IPS-18a (cell line): Measurements from ENCODE around the gene HIVEP2.

Experiments
- H3K27ac ChIP-seq: one replicate; pipeline ENCODE4 v1.5.1; 2013; ENCODE audit warnings: low read length
- H3K27me3 ChIP-seq: one replicate; pipeline ENCODE4 v1.6.1; 2013; ENCODE audit warnings: mild to moderate bottlenecking, low read length; ENCODE audit not compliant: control insufficient read depth, insufficient read depth
- H3K36me3 ChIP-seq: one replicate; pipeline ENCODE4 v1.6.1; 2013; ENCODE audit warnings: low read depth, low read length; ENCODE audit not compliant: control insufficient read depth
- H3K4me1 ChIP-seq: one replicate; pipeline ENCODE4 v1.6.1; 2013; ENCODE audit warnings: low read depth, low read length; ENCODE audit not compliant: control insufficient read depth
- H3K4me3 ChIP-seq: one replicate; pipeline ENCODE4 v1.5.1; 2013; ENCODE audit warnings: low read length
- H3K9ac ChIP-seq: one replicate; pipeline ENCODE4 v1.6.1; 2013; ENCODE audit warnings: mild to moderate bottlenecking, low read length, moderate library complexity
- H3K9me3 ChIP-seq: one replicate; pipeline ENCODE4 v1.6.1; 2013; ENCODE audit warnings: low read depth, low read length; ENCODE audit not compliant: control insufficient read depth

HIVEP2 gene

DNA sequence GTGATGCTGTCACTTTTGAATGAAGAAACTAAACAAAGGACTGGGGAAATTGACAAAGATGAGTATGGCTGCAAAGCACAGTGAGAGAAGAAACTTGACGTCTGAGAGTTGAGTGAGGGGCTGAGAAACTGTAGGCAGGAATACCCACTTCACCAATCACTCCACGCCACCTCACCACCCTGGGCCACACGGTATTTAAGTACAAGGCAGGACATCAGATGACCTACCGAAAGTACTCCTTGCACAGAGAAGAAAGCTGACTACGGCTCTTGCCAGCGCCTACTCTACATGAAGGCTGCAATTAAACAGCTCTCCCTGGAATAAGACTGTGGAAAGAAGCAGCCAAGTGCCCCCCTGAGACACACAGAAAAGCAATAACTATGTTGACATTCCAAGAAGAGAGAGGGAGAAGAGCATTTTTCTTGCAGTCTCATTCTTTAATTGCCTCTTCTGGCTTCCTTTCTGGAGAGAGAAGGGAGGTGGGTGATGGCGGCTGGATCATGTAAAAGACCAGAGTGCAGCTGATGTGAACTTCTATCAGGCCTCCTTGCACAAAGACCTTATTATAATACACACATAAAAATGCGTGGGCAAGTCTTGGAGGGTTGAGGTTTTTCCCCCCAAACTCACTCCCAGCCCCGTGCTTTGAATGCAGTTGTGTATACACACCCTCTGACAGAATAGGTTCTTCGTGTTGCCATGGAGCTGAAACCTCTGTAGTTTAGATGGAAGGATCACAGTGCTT lies 44.6 kb downstream of the HIVEP2 start:
- H3K4me3 ChIP-seq: no peak overlapping the region
- H3K36me3 ChIP-seq: no peaks in the 10 kb centered on the region
- no peak overlapping the region for H3K9ac ChIP-seq
- H3K9me3 ChIP-seq: no peaks in the 10 kb centered on the region
- H3K27me3 ChIP-seq: no peaks in the 10 kb centered on the region
- H3K4me1 ChIP-seq: no peaks in the 10 kb centered on the region
- no peak overlapping the region for H3K27ac ChIP-seq

DNA sequence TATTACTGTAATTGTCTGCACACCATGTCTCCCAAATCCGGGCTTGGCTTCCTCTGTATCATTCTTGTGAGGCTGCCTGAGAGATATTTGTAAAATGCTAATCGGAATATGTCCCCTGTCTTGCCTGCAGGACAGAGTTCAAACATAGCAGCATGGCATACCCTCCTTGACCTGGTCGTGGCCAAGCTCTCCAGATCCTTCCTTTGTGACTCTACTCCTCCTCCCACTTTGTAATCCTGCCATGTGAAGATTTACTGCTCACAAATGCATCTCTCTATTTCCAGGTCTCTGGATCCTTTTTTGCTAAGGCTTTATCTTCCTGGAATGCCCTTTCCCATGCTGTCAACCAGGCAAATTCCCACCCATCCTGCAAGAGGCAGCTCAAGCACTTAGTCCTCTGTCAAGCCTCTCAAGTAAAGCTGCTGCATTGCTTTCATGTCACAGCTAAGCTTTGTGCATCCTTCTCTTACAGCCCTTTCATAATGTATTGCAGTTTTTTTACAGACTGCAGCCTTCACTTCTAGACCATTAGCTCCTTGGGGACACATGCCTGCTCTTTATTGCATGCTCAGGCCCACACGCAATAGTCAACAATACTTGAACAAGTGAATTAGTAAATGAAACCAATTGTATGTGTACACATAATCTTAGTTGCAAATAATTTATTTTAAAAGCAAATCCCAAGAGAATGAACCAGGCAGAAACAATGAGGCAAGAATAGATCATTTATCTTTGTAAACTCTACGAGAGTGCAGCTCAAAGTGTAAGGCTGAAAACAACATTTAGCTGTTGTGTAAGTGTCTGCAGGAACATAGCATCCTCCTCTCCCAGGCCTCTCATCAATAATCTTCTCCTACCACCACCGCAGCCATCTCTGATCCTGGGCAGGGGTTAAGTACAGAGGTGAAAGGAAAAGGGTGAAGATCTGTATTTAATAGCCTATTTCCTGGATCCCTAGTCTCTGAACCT lies 45.8 kb downstream of the HIVEP2 start:
- Histone ChIP-seq H3K4me3 (no peak overlapping the region), H3K9me3 (no peaks in the 10 kb centered on the region)

DNA sequence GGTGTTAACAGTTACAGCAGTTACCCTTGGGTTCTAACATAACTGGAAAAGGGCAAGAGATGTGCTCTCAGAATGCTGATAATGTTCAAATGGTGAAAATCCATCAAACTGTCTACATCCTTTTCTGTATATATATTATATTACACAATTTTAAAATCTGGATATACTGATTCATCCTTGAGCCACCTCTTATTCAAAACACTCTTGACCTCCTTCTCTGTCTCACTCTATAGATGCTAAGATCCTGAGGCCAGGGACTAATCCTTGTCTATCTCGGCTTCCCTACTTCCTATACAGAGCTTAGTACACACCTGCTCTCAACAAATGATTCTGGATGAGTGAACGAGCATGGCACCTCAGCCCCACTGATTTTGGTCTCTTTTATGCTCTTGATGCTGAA lies 47.3 kb downstream of the HIVEP2 start:
- Histone ChIP-seq H3K27ac (no peak overlapping the region), H3K36me3 (no peaks in the 10 kb centered on the region), H3K4me3 (no peak overlapping the region), H3K9me3 (no peaks in the 10 kb centered on the region), H3K9ac (no peak overlapping the region), H3K4me1 (no peaks in the 10 kb centered on the region), H3K27me3 (no peaks in the 10 kb centered on the region)

More for the DNA sequence above, 45.8 kb downstream of the HIVEP2 start:
- no peak overlapping the region for H3K9ac ChIP-seq
- no peaks in the 10 kb centered on the region for H3K36me3 ChIP-seq
- H3K27me3 ChIP-seq: no peaks in the 10 kb centered on the region
- no peak overlapping the region for H3K27ac ChIP-seq
- H3K4me1 ChIP-seq: no peaks in the 10 kb centered on the region

DNA sequence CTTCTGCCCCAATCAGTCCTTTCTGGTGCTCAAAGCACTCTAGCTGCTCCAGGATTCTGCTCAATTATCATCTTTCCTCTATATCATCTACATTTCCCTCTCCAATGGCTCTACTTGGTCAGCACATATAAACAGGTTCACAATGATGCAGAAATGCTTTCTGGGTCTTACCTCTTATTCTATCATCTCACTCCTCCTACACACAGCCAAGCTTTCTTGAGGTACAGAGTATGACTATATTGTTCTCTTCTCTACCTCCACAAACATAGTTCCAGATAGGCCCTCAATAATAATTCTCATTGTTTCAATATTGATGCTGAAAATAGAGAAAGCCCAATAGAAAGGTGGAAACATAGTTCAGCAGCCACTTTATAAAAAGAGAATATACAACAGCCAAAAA lies 48.2 kb downstream of the HIVEP2 start:
- Histone ChIP-seq H3K27me3 (no peaks in the 10 kb centered on the region), H3K9me3 (no peaks in the 10 kb centered on the region), H3K36me3 (no peaks in the 10 kb centered on the region), H3K27ac (no peak overlapping the region), H3K4me1 (no peaks in the 10 kb centered on the region), H3K9ac (no peak overlapping the region), H3K4me3 (no peak overlapping the region)

DNA sequence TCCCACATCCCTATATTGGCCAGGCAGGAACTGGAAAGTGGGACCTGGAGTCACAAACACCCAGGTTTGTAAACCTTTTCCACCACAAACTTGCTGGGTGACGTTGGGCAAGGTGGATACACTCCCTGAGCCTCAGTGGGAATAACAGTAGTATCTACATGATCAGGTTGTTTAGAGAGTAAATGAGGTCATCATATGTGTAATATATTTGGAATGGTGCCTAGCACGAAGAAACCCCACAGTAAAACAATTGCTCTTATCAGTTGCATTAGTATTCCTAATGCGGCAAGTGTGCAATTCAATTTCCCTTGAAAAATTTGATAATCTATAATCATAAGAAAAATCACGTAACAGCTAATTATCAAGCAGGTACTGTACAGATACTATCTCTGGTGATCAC lies 51.9 kb downstream of the HIVEP2 start:
- H3K9ac ChIP-seq: no peak overlapping the region
- H3K4me3 ChIP-seq: no peak overlapping the region
- no peaks in the 10 kb centered on the region for H3K36me3 ChIP-seq
- H3K27ac ChIP-seq: no peak overlapping the region
- no peaks in the 10 kb centered on the region for H3K27me3 ChIP-seq
- H3K9me3 ChIP-seq: no peaks in the 10 kb centered on the region
- no peaks in the 10 kb centered on the region for H3K4me1 ChIP-seq

DNA sequence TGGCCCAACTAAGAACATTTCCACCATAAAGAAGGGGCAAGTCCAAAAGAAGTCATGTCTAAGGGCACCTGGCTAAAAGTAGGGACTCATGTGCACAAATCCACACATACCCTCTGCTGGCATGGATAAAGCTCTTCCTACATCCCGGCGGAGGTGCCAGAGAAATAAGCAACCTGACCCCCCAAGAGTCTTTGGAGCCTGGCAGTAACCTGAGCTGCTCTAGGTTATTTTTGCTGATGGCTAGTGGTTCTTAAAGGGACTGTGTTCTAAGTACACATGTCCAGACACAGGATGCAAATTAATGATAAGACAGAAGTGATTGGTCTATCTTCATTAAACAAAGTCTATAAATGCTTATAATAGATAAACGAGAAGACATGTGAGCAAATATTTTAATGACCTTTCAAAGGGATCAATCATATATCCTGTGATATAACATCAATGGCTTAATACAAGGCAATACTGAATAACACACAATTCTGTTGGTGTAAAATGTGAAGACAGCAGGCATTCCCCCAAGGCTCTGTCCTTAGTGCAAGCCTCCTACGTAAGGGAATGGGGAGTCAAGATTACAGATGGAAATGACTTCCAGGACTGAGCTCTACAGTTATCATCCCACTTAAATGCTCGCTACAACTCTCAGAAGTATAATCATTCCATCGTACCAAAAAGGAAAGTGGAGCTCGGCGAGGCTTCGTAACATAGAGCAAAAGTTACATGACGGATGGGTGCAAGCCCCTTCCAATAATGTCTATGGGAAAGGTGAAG lies 52.5 kb downstream of the HIVEP2 start:
- no peaks in the 10 kb centered on the region for H3K36me3 ChIP-seq
- no peak overlapping the region for H3K27ac ChIP-seq
- H3K9ac ChIP-seq: no peak overlapping the region
- no peaks in the 10 kb centered on the region for H3K4me1 ChIP-seq
- H3K9me3 ChIP-seq: no peaks in the 10 kb centered on the region
- no peaks in the 10 kb centered on the region for H3K27me3 ChIP-seq
- H3K4me3 ChIP-seq: no peak overlapping the region

DNA sequence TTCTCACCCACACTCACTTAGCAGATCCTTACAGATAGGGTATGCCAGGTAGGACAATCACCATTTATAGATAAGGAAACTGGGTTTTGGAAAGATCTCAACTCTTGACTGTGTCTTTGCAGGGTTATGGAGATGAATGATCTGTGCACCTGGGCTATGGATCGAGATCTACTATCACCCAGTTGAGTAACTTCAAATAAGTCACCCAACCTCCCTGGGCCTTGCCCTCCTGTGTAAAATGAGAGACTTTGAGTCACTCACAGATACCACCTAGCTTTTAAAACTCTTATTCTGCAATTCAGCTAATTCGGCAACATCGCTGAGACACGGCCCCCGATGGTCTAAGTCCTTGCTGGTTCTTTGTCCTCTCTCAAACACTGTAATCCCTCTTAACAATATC lies 53.5 kb downstream of the HIVEP2 start:
- no peaks in the 10 kb centered on the region for H3K9me3 ChIP-seq
- no peak overlapping the region for H3K9ac ChIP-seq
- H3K27ac ChIP-seq: no peak overlapping the region
- no peak overlapping the region for H3K4me3 ChIP-seq
- no peaks in the 10 kb centered on the region for H3K36me3 ChIP-seq
- H3K4me1 ChIP-seq: peaks cover 4% of the 10 kb centered on the region
- H3K27me3 ChIP-seq: no peaks in the 10 kb centered on the region

DNA sequence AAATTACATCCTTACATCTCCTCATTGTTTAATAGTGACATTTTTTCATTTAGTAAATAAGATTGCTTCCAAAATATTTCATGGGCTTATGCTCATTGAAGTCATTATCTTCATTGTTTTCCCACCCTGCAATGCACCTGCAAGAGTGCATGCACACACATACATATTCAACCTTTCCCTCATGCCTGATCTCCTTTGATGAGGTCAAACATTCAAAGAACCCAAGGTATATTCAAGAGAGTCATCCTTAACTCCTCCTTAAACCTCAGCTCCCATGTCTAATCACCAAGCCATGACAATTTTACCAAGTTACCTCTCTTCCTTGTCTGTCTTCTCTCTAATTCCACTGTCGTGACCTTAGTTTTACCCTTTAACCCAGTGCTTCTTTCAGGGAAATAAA lies 56.5 kb downstream of the HIVEP2 start:
- Histone ChIP-seq H3K9me3 (no peaks in the 10 kb centered on the region), H3K36me3 (no peaks in the 10 kb centered on the region), H3K9ac (no peak overlapping the region), H3K27me3 (no peaks in the 10 kb centered on the region), H3K4me1 (peaks cover 30% of the 10 kb centered on the region), H3K4me3 (no peak overlapping the region), H3K27ac (no peak overlapping the region)

DNA sequence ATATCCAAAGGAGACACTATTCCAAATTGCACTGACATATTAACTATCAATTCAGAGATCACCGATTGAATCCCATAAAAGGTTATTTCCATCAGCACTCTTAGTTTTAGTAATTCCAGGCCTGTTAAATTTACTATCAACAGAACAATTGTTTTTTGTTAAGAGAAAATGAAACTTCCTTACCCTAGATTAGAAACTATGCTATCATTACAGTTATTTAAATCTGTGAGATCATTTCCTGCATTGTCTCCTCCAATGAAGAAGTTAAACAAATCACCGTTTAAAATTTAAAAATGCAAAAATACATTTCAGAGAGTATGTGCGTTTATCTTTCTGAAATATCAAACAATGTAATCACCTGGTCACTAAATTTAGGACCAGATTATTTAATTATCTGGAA lies 57.5 kb downstream of the HIVEP2 start:
- Histone ChIP-seq H3K4me1 (peaks cover 39% of the 10 kb centered on the region), H3K9ac (no peak overlapping the region), H3K36me3 (no peaks in the 10 kb centered on the region), H3K27me3 (no peaks in the 10 kb centered on the region), H3K27ac (no peak overlapping the region), H3K4me3 (no peak overlapping the region), H3K9me3 (no peaks in the 10 kb centered on the region)

DNA sequence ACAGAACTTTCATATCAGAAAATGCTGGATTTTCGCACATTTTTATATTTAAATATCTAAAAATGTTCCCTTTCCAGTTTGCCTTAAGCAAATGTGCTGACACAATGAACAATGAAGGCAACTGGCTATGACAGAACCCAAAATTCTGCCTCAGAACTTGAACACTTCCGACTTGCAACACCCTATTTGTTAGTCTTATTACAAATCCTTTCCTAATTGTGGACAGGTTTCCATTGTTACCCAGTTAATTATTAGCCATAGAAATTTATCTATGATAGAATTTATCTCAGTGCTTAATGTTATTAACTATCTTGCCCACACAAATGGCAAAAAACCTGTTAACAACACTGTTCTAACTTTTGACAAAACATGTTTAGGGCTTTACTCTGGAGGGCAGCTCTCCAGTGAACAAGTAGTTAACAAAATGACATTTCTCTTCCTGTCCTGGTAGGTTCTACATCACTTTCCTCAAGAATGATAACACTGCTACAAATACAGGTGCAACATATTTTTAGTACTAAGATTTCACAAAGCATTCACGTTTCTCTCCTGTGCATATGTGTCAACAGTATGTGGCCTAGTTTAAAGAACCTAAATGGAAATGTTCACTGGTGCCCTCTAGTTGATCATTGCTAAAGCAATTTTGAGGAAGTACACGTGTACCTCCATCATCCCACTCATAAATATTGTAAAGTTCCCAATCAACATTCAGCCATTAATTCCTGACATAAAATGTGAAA lies 58.4 kb downstream of the HIVEP2 start:
- peaks cover 39% of the 10 kb centered on the region for H3K4me1 ChIP-seq
- H3K9me3 ChIP-seq: no peaks in the 10 kb centered on the region
- no peaks in the 10 kb centered on the region for H3K36me3 ChIP-seq
- H3K27me3 ChIP-seq: no peaks in the 10 kb centered on the region
- H3K27ac ChIP-seq: no peak overlapping the region
- H3K4me3 ChIP-seq: no peak overlapping the region
- no peak overlapping the region for H3K9ac ChIP-seq
